ENCODE data around the gene MSH3. TPM values are rescaled to one million over a fixed set of nuclear protein-coding genes. Genes with fewer than 3 reads are reported as not detected.

The MSH3 gene
- total and polyA plus RNA-seq, 12 donors = 2.8 to 24.6 (median 11.7) TPM

- Histone ChIP-seq H3K4me1 (replicated peaks in 1 of 2) (no peaks in the 10 kb centered on the region), H3K27me3 (no peaks in the 10 kb centered on the region), H3K9me3 (replicated peaks in 1 of 3) (no peaks in the 10 kb centered on the region), H3K27ac (no peak overlapping the region), H3K4me3 (no peak overlapping the region), H3K36me3 (replicated peaks in 1 of 2) (peaks cover 0 to 5% of the 10 kb centered on the region in 2 donors)
- intact Hi-C loops (cut with DNase I) = no loop called here
- TF ChIP-seq CTCF (IDR thresholded peaks at IDR 0.05) (no peak), POLR2A (IDR thresholded peaks at IDR 0.05) (no peak)
- WGBS, 4 donors = 94 to 98% (median 95%) methylated on average over 2 of the region's 2 CpGs
- no peak for DNase-seq
Observed at GRCh38 chr5:80744149-80744548, 89.7 kb downstream of the MSH3 start.

GRCh38 chr5:80745490-80745889 is 91.0 kb downstream of the MSH3 start:
- intact Hi-C loops (cut with DNase I) = no loop called here
- 75 to 97% (median 95%) methylated on average over 1 of the region's 1 CpG for WGBS, 4 donors
- Histone ChIP-seq H3K9me3 (replicated peaks in 1 of 3) (no peaks in the 10 kb centered on the region), H3K27ac (no peak overlapping the region), H3K4me3 (no peak overlapping the region), H3K36me3 (replicated peaks in 1 of 2) (peaks cover 0 to 5% of the 10 kb centered on the region in 2 donors), H3K27me3 (no peaks in the 10 kb centered on the region), H3K4me1 (replicated peaks in 1 of 2) (no peaks in the 10 kb centered on the region)
- no peak for DNase-seq
- no peak for TF ChIP-seq POLR2A (IDR thresholded peaks at IDR 0.05)
- no peak for TF ChIP-seq CTCF (IDR thresholded peaks at IDR 0.05)

- H3K27me3 ChIP-seq = no peaks in the 10 kb centered on the region
- H3K36me3 ChIP-seq (replicated peaks in 1 of 2) = no peaks in the 10 kb centered on the region
- no peaks in the 10 kb centered on the region for H3K9me3 ChIP-seq (replicated peaks in 1 of 3)
- no peak overlapping the region for H3K27ac ChIP-seq
- 88 to 97% (median 93%) methylated on average over 3 of the region's 3 CpGs for WGBS, 4 donors
- intact Hi-C loops (cut with DNase I) = no loop called here
- H3K4me3 ChIP-seq = no peak overlapping the region
- TF ChIP-seq CTCF (IDR thresholded peaks at IDR 0.05) (no peak), POLR2A (IDR thresholded peaks at IDR 0.05) (no peak)
- no peaks in the 10 kb centered on the region for H3K4me1 ChIP-seq (replicated peaks in 1 of 2)
- no peak for DNase-seq
Observed at GRCh38 chr5:80747922-80748321, 93.5 kb downstream of the MSH3 start.

- Histone ChIP-seq H3K27me3 (no peaks in the 10 kb centered on the region), H3K4me3 (no peak overlapping the region), H3K9me3 (replicated peaks in 1 of 3) (no peaks in the 10 kb centered on the region), H3K27ac (no peak overlapping the region), H3K36me3 (replicated peaks in 1 of 2) (no peaks in the 10 kb centered on the region), H3K4me1 (replicated peaks in 1 of 2) (no peaks in the 10 kb centered on the region)
- intact Hi-C loops (cut with DNase I) = no loop called here
- TF ChIP-seq CTCF (IDR thresholded peaks at IDR 0.05) (no peak), POLR2A (IDR thresholded peaks at IDR 0.05) (no peak)
- DNase-seq = no peak
Observed at GRCh38 chr5:80752427-80752826, 98.0 kb downstream of the MSH3 start.
